GM13976 (cell line): Measurements from ENCODE around the gene NHERF1.
A peak's percentile ranks its signal among the peaks of the same experiment; 100 is the strongest.

Experiments
- DNase-seq: peaks from one replicate; pipeline ENCODE4 v3.0.0; 2012; ENCODE audit warnings: low spot score
- CTCF ChIP-seq: IDR thresholded peaks from 2 replicates; pipeline ENCODE4 v1.5.1; 2012; ENCODE audit warnings: borderline replicate concordance, mild to moderate bottlenecking; ENCODE audit not compliant: insufficient read depth; ENCODE audit errors: extremely low read depth, missing control alignments, control extremely low read depth
- in situ Hi-C: fragments of 300-500 bp; cut with MboI; formaldehyde crosslinking; loops from one replicate; pipeline ENCODE4 v1.12.0; 2022; ENCODE audit warnings: low sequenced_read_pairs, mixed read lengths, inconsistent platforms; ENCODE audit not compliant: unreplicated experiment

Gene NHERF1

DNA sequence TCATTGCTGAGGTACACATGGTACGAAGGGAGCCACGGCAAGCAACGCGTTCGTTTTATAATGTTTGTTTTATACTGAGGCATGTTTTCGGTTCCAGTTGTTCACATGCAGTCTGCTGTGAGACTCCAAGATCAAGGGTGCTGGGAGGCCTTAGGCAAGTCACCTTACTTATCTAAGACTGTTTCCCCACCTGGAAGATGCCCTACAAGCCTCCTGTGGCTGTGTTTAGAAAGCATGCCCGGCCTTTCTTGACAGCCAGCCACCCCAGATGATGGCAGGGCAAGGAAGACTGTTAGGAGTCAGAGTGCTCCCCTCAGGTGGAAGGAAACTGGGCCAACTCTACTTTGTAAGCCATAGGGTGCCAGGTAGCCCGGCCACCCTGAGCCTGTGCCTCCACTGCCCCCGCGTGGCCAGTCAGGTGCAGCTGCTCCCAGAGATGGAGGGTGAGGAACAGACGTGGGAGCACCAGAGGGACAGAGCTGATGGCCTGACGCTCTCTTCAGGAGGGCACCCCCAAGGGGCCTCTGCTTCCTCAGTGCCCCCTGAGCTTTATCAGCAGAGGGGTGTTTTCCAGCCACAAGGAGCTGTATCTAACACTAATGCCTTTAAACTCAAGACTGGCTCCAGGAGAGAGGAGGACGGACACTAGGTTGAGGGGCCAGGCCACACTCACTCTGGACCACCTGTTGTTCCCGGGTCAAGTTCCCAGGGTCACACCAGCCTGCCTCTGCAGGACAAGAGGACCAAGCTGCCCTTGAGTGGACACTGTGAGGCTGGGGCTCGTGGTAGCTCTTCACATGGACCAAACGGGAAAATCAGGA lies 22.3 kb downstream of the NHERF1 start:
- in situ Hi-C loops, result no loop called here
- peak; percentile 84 for DNase-seq
- peak; percentile 93 for TF ChIP-seq CTCF

- no peak for DNase-seq
- in situ Hi-C loops, result no loop called here
These were observed 23.0 kb downstream of the NHERF1 start for GRCh38 chr17:74771319-74771914.

DNA sequence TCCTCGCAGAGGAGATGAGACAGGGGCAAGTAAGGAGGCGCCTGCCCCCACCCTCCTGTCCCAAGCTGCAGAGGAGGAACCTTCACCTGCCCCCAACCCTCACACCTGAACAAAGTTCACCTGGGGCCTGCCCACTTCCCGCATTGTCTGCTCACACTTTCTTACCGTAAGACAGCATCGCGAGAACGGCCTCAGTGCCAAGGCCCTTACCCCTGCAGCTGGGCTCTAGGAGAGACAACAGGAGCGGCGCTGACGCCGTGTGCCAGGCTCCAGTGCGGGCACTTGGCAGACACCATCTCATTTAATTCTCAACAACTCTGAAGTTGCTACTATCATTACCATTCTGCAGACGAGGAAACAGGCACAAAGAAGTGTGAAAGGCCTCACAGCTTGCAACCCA lies 23.6 kb downstream of the NHERF1 start:
- in situ Hi-C loops, result no loop called here
- no peak for TF ChIP-seq CTCF
- no peak for DNase-seq

More at GRCh38 chr17:74771319-74771914, 23.0 kb downstream of the NHERF1 start:
- no peak for TF ChIP-seq CTCF

DNA sequence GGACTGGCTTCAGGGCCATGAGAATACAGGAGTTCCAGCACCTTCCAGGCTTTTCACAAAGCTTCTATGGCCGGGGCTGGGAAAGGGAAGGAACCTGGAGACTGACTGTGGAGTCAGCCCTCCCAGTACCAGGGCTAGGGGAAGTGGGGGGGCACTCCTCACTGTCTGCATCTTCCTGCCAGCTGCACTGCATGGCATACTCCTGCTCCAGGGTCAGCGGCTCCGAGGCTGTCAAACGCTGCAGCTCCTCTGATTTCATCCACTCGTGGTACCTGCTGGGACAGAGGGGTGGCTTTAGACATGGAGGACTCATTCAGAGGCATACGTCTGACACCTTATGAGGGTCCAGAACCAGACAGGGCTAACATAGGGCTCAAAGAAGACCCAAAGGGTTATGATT lies 25.0 kb downstream of the NHERF1 start:
- DNase-seq, result no peak

DNA sequence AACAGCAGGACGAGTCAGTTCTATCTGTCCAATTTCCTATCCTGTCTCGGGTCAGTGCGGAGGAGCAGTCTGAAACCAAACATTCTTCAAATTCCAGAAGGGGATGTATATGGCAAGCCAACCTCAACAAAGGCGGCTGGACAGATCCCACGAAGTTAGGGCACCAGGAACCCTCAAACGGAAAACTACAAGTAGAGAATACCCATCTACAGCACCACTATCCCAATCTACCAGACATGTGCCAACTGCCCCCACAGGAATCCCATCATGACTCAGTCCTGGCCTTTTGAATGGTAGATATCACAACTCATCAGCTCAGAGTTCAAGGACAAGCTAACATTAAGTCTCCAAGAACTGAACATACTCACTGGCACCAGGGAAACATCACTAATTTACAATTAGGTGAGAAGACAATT lies 25.5 kb downstream of the NHERF1 start:
- DNase-seq, result no peak

More for the DNA sequence above, 25.0 kb downstream of the NHERF1 start:
- no peak for TF ChIP-seq CTCF
- in situ Hi-C loops, result no loop called here

More for the DNA sequence above, 25.5 kb downstream of the NHERF1 start:
- in situ Hi-C loops, result no loop called here
- no peak for TF ChIP-seq CTCF
